Natural killer cell (primary cell): ENCODE results near the gene RAB11FIP3. TPM values are rescaled to one million over a fixed set of nuclear protein-coding genes. Genes with fewer than 3 reads are reported as not detected.

Experiments used
- ATAC-seq, 3 donors: fragments of 150-1000 bp in 2 of 3; fragments of 200-7000 bp in 1 of 3; cut with Tn5 transposase; 1 replicate in 1 of 3; 2 replicates in 2 of 3; pipeline ENCODE4 v1.10.0; 2021; ENCODE audit warnings: mild to moderate bottlenecking in 2 of 3, moderate library complexity in 2 of 3
- DNase-seq, 2 donors: peaks; one replicate each; pipeline versions ENCODE4 v3.0.0 to v3.0.0-alpha.2; 2013 to 2021; ENCODE audit warnings: mixed read lengths in 1 of 2
- H3K27ac ChIP-seq: one replicate; pipeline ENCODE4 v1.5.1; 2013; ENCODE audit warnings: mild to moderate bottlenecking, low read length
- H3K27me3 ChIP-seq: one replicate; pipeline ENCODE4 v1.6.1; 2013; ENCODE audit warnings: low read length; ENCODE audit not compliant: control insufficient read depth, insufficient read depth
- H3K36me3 ChIP-seq: one replicate; pipeline ENCODE4 v1.6.1; 2013; ENCODE audit warnings: low read length; ENCODE audit not compliant: control insufficient read depth, insufficient read depth
- H3K4me1 ChIP-seq: one replicate; pipeline ENCODE4 v1.6.1; 2013; ENCODE audit warnings: low read length; ENCODE audit not compliant: control insufficient read depth, insufficient read depth
- H3K4me3 ChIP-seq: one replicate; pipeline ENCODE4 v1.5.1; 2013; ENCODE audit warnings: low read length
- H3K9me3 ChIP-seq: one replicate; pipeline ENCODE4 v1.6.1; 2013; ENCODE audit warnings: low read length; ENCODE audit not compliant: control insufficient read depth, insufficient read depth
- H3K27ac Mint-ChIP-seq, 2 donors: one replicate each; pipeline ENCODE4 v1.8.0; 2022; ENCODE audit warnings: mild to moderate bottlenecking in 2 of 2, mixed read lengths in 2 of 2, moderate library complexity in 1 of 2
- H3K27me3 Mint-ChIP-seq, 2 donors: one replicate each; pipeline ENCODE4 v1.8.0; 2022; ENCODE audit warnings: low read depth in 2 of 2, mixed read lengths in 2 of 2
- H3K36me3 Mint-ChIP-seq: one replicate; pipeline ENCODE4 v1.8.0; 2022; ENCODE audit warnings: mixed read lengths
- H3K4me1 Mint-ChIP-seq, 2 donors: one replicate each; pipeline ENCODE4 v1.8.0; 2022; ENCODE audit warnings: mixed read lengths in 2 of 2
- H3K4me3 Mint-ChIP-seq: one replicate; pipeline ENCODE4 v1.8.0; 2022; ENCODE audit warnings: mild to moderate bottlenecking, moderate library complexity, mixed read lengths
- H3K9me3 Mint-ChIP-seq, 2 donors: one replicate each; pipeline ENCODE4 v1.8.0; 2022; ENCODE audit warnings: mixed read lengths in 2 of 2
- CTCF ChIP-seq: fragments of 200-600 bp; IDR thresholded peaks from one replicate; pipeline ENCODE4 v1.8.0; 2022; ENCODE audit warnings: antibody characterized with exemption
- WGBS: methylation state at CpG from one replicate; pipeline ENCODE4 v1.1.7; 2013; ENCODE audit warnings: missing lambda C conversion rate; ENCODE audit not compliant: insufficient coverage; 5-methylcytosine and 5-hydroxymethylcytosine counted together
- intact Hi-C: fragments of 100-400 bp; cut with micrococcal nuclease; formaldehyde crosslinking; loops from one replicate; pipeline ENCODE4 v1.14.2; 2022
- total RNA-seq, 4 donors: library from RNA; stranded (reverse); fragments of 120-200 nt in 1 of 4; gene quantifications; one replicate each; pipeline versions ENCODE4 v1.2.3 to v1.2.4, GENCODE V29; 2013 to 2022

Gene RAB11FIP3
- total RNA-seq, 3 donors from 2014 or later (not counting 1 experiment from before 2014, with no cell fraction given), result 51.0 to 61.2 (median 55.3) TPM

GRCh38 chr16:510066-510825 is 84.8 kb downstream of the RAB11FIP3 start:
- H3K9me3 Mint-ChIP-seq, result no peaks in the 10 kb centered on the region
- Histone ChIP-seq H3K4me3 (no peak overlapping the region), H3K27me3 (no peaks in the 10 kb centered on the region), H3K9me3 (no peaks in the 10 kb centered on the region), H3K36me3 (no peaks in the 10 kb centered on the region), H3K27ac (no peak overlapping the region), H3K4me1 (peaks cover 3% of the 10 kb centered on the region)
- no peak overlapping the region for H3K4me3 Mint-ChIP-seq
- ATAC-seq, result no peak
- DNase-seq, result no peak
- 97% methylated on average over 35 of the region's 35 CpGs for WGBS
- H3K27me3 Mint-ChIP-seq, result no peaks in the 10 kb centered on the region
- H3K36me3 Mint-ChIP-seq, result no peaks in the 10 kb centered on the region
- no peak for TF ChIP-seq CTCF
- H3K4me1 Mint-ChIP-seq, result peaks cover 0 to 5% of the 10 kb centered on the region in 2 donors
- intact Hi-C loops, result no loop called here
- no peak overlapping the region for H3K27ac Mint-ChIP-seq

GRCh38 chr16:512802-513201 is 87.4 kb downstream of the RAB11FIP3 start:
- peaks cover 0 to 5% of the 10 kb centered on the region in 2 donors for H3K4me1 Mint-ChIP-seq
- ATAC-seq (no peak), DNase-seq (no peak)
- no peak for TF ChIP-seq CTCF
- Histone ChIP-seq H3K9me3 (no peaks in the 10 kb centered on the region), H3K27me3 (no peaks in the 10 kb centered on the region), H3K4me3 (no peak overlapping the region), H3K36me3 (peaks cover 7% of the 10 kb centered on the region), H3K4me1 (peaks cover 3% of the 10 kb centered on the region), H3K27ac (no peak overlapping the region)
- no peaks in the 10 kb centered on the region for H3K36me3 Mint-ChIP-seq
- no peak overlapping the region for H3K27ac Mint-ChIP-seq
- H3K4me3 Mint-ChIP-seq, result no peak overlapping the region
- H3K9me3 Mint-ChIP-seq, result no peaks in the 10 kb centered on the region
- intact Hi-C loops, result no loop called here
- no peaks in the 10 kb centered on the region for H3K27me3 Mint-ChIP-seq
- WGBS, result 95% methylated on average over 6 of the region's 6 CpGs

GRCh38 chr16:513950-514349 is 88.5 kb downstream of the RAB11FIP3 start:
- Mint-ChIP-seq H3K27me3 (no peaks in the 10 kb centered on the region), H3K4me3 (no peak overlapping the region), H3K9me3 (no peaks in the 10 kb centered on the region), H3K36me3 (no peaks in the 10 kb centered on the region), H3K4me1 (peaks cover 0 to 5% of the 10 kb centered on the region in 2 donors), H3K27ac (no peak overlapping the region)
- Histone ChIP-seq H3K4me3 (no peak overlapping the region), H3K27me3 (no peaks in the 10 kb centered on the region), H3K27ac (no peak overlapping the region), H3K36me3 (peaks cover 7% of the 10 kb centered on the region), H3K9me3 (no peaks in the 10 kb centered on the region), H3K4me1 (peaks cover 3% of the 10 kb centered on the region)
- intact Hi-C loops, result no loop called here
- DNase-seq (no peak), ATAC-seq (no peak)
- WGBS, result 90% methylated on average over 10 of the region's 10 CpGs
- no peak for TF ChIP-seq CTCF
